HEK293T (cell line): ENCODE results near the gene RIOK1.

Experiments
- BHLHE40 ChIP-seq: fragments of 450-650 bp; IDR thresholded peaks from 2 replicates; pipeline ENCODE4 v1.6.1; 2016; ENCODE audit warnings: mild to moderate bottlenecking, moderate library complexity, borderline replicate concordance
- CTBP1 ChIP-seq: fragments of 450-650 bp; IDR thresholded peaks from 2 replicates; pipeline ENCODE4 v1.6.1; 2016; ENCODE audit warnings: borderline replicate concordance
- ELF4 ChIP-seq: fragments of 450-650 bp; IDR thresholded peaks from 2 replicates; pipeline ENCODE4 v1.6.1; 2017; ENCODE audit warnings: antibody characterized with exemption
- FOXA1 ChIP-seq: fragments of 450-650 bp; IDR thresholded peaks from 2 replicates; pipeline ENCODE4 v1.6.1; 2016; ENCODE audit warnings: mild to moderate bottlenecking
- FOXK2 ChIP-seq: fragments of 450-650 bp; IDR thresholded peaks from 2 replicates; pipeline ENCODE4 v1.6.1; 2016; ENCODE audit warnings: mild to moderate bottlenecking
- FOXM1 ChIP-seq: fragments of 450-650 bp; IDR thresholded peaks from 2 replicates; pipeline ENCODE4 v1.6.1; 2017; ENCODE audit warnings: mild to moderate bottlenecking, borderline replicate concordance
- HDGF ChIP-seq: fragments of 450-650 bp; IDR thresholded peaks from 2 replicates; pipeline ENCODE4 v1.6.1; 2017; ENCODE audit warnings: antibody characterized with exemption, borderline replicate concordance
- LEF1 ChIP-seq: fragments of 450-650 bp; IDR thresholded peaks from 2 replicates; pipeline ENCODE4 v1.6.1; 2017; ENCODE audit warnings: mild to moderate bottlenecking, borderline replicate concordance
- SP1 ChIP-seq: fragments of 450-650 bp; IDR thresholded peaks from 2 replicates; pipeline ENCODE4 v1.6.1; 2017
- SUZ12 ChIP-seq: fragments of 450-650 bp; IDR thresholded peaks from 2 replicates; pipeline ENCODE4 v1.6.1; 2016; ENCODE audit warnings: mild to moderate bottlenecking
- TARDBP ChIP-seq: fragments of 450-650 bp; IDR thresholded peaks from 2 replicates; pipeline ENCODE4 v1.6.1; 2016
- ZNF384 ChIP-seq: fragments of 450-650 bp; IDR thresholded peaks from 2 replicates; pipeline ENCODE4 v1.6.1; 2016
- TF ChIP-seq, protein P1 (sequence below): fragments of 450-650 bp; IDR thresholded peaks from 2 replicates; pipeline ENCODE4 v1.6.1; 2016

DNA sequence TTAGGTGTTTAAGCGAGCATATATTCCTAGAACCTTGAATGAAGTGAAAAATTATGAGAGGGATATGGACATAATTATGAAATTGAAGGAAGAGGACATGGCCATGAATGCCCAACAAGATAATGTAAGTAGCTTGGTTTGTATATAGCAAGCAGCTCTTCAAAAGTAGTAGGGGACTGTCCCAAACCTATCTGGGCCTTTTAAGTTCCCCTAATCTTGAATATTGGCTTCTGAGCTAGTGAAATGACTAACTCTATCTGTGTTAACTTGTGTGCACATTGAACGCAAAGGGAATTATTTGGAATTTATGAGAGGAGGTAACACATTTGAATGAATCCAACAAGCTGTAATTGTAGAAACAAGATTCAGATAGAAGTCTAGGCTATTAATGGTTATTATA, 21.7 kb downstream of the RIOK1 start:
- TF ChIP-seq SUZ12, result no peak
- no peak for TF ChIP-seq TARDBP
- TF ChIP-seq HDGF, result no peak
- no peak for TF ChIP-seq BHLHE40
- no peak for TF ChIP-seq FOXK2
- no peak for TF ChIP-seq ELF4
- TF ChIP-seq CTBP1, result no peak
- no peak for TF ChIP-seq FOXA1
- TF ChIP-seq FOXM1, result no peak
- TF ChIP-seq LEF1, result no peak
- no peak for TF ChIP-seq ZNF384
- TF ChIP-seq SP1, result no peak
- TF ChIP-seq, protein P1, sequence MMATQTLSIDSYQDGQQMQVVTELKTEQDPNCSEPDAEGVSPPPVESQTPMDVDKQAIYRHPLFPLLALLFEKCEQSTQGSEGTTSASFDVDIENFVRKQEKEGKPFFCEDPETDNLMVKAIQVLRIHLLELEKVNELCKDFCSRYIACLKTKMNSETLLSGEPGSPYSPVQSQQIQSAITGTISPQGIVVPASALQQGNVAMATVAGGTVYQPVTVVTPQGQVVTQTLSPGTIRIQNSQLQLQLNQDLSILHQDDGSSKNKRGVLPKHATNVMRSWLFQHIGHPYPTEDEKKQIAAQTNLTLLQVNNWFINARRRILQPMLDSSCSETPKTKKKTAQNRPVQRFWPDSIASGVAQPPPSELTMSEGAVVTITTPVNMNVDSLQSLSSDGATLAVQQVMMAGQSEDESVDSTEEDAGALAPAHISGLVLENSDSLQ, result no peak
